Stimulated activated CD4-positive, alpha-beta T cell treated with anti-CD3 and anti-CD28 coated beads, Interleukin-15, amount 100 ng/mL, for 24 hours (primary cell): ENCODE measurements around the gene MAP3K20.
"Not testable (repeated sequence)": the region's sequence is repeated elsewhere in the genome, so short reads cannot be mapped to it uniquely, and the experiment has no call there.

ENCODE experiments used
- DNase-seq: peaks from one replicate; pipeline ENCODE4 v3.0.0-alpha.2; 2020

Gene MAP3K20

GRCh38 chr2:173238831-173239230 is 163.2 kb downstream of the MAP3K20 start:
- no peak for DNase-seq

GRCh38 chr2:173239644-173240043 is 164.0 kb downstream of the MAP3K20 start:
- DNase-seq = peak; percentile 31

GRCh38 chr2:173240083-173240482 is 164.4 kb downstream of the MAP3K20 start:
- DNase-seq = no peak

GRCh38 chr2:173241643-173242042 is 166.0 kb downstream of the MAP3K20 start:
- DNase-seq = no peak

- no peak for DNase-seq
Observed at GRCh38 chr2:173247156-173247555, 171.5 kb downstream of the MAP3K20 start.

- no peak for DNase-seq
Observed at GRCh38 chr2:173248381-173248780, 172.7 kb downstream of the MAP3K20 start.

GRCh38 chr2:173249661-173250641 is 174.3 kb downstream of the MAP3K20 start:
- DNase-seq = no peak

- DNase-seq = no peak
Observed at GRCh38 chr2:173251225-173251624, 175.6 kb downstream of the MAP3K20 start.

- DNase-seq = no peak
Observed at GRCh38 chr2:173252581-173252980, 176.9 kb downstream of the MAP3K20 start.

- DNase-seq = no peak
Observed at GRCh38 chr2:173254659-173255058, 179.0 kb downstream of the MAP3K20 start.

GRCh38 chr2:173258701-173259100 is 183.1 kb downstream of the MAP3K20 start:
- DNase-seq = no peak

- DNase-seq = not testable (repeated sequence)
Observed at GRCh38 chr2:173262356-173262755, 186.7 kb downstream of the MAP3K20 start.

- DNase-seq = no peak
Observed at GRCh38 chr2:173264151-173264550, 188.5 kb downstream of the MAP3K20 start.

GRCh38 chr2:173264603-173265366 is 189.1 kb downstream of the MAP3K20 start:
- DNase-seq = peak; percentile 17

- no peak for DNase-seq
Observed at GRCh38 chr2:173271135-173271534, 195.5 kb downstream of the MAP3K20 start.

- DNase-seq = no peak
Observed at GRCh38 chr2:173271825-173272224, 196.2 kb downstream of the MAP3K20 start.

GRCh38 chr2:173272849-173273248 is 197.2 kb downstream of the MAP3K20 start:
- no peak for DNase-seq

GRCh38 chr2:173278794-173279526 is 203.3 kb downstream of the MAP3K20 start:
- no peak for DNase-seq

GRCh38 chr2:173279527-173279868 is 203.9 kb downstream of the MAP3K20 start:
- DNase-seq = no peak

- DNase-seq = no peak
Observed at GRCh38 chr2:173280853-173281252, 205.2 kb downstream of the MAP3K20 start.

- not testable (repeated sequence) for DNase-seq
Observed at GRCh38 chr2:173281898-173282297, 206.3 kb downstream of the MAP3K20 start.

- DNase-seq = no peak
Observed at GRCh38 chr2:173282795-173283545, 207.3 kb downstream of the MAP3K20 start.
